ENCODE data around the gene STRIP1. TPM values are rescaled to one million over a fixed set of nuclear protein-coding genes. Genes with fewer than 3 reads are reported as not detected.

STRIP1 gene
- total RNA-seq, 4 donors from 2014 or later: 43.0 to 71.0 (median 57.6) TPM

GRCh38 chr1:110064576-110065337 lies 30.3 kb downstream of the STRIP1 start:
- no peak overlapping the region for H3K27ac ChIP-seq
- peaks cover 4% of the 10 kb centered on the region for H3K36me3 ChIP-seq
- H3K27me3 ChIP-seq: peaks cover 40% of the 10 kb centered on the region
- WGBS: 88% methylated on average over 17 of the region's 18 CpGs
- no peak for DNase-seq (ENCODE audit: low spot score in 2 of 2)
- no peak overlapping the region for H3K4me3 ChIP-seq
- H3K9me3 ChIP-seq: no peaks in the 10 kb centered on the region
- peaks cover 24% of the 10 kb centered on the region for H3K4me1 ChIP-seq
- TF ChIP-seq CTCF (IDR thresholded peaks at IDR 0.05) (no peak), POLR2AphosphoS5 (IDR thresholded peaks at IDR 0.05) (no peak), EP300 (IDR thresholded peaks at IDR 0.05) (no peak), POLR2A (IDR thresholded peaks at IDR 0.05) (no peak)

GRCh38 chr1:110065841-110066240 lies 31.4 kb downstream of the STRIP1 start:
- Histone ChIP-seq H3K27me3 (peaks cover 51% of the 10 kb centered on the region), H3K27ac (no peak overlapping the region), H3K4me1 (peaks cover 34% of the 10 kb centered on the region), H3K36me3 (peaks cover 4% of the 10 kb centered on the region), H3K9me3 (no peaks in the 10 kb centered on the region), H3K4me3 (no peak overlapping the region)
- 77% methylated on average over 3 of the region's 5 CpGs for WGBS
- DNase-seq (ENCODE audit: low spot score in 2 of 2): no peak
- TF ChIP-seq EP300 (IDR thresholded peaks at IDR 0.05): no peak
- no peak for TF ChIP-seq CTCF (IDR thresholded peaks at IDR 0.05)

- Histone ChIP-seq H3K4me1 (peaks cover 34% of the 10 kb centered on the region), H3K27ac (no peak overlapping the region), H3K4me3 (no peak overlapping the region), H3K27me3 (peaks cover 68% of the 10 kb centered on the region), H3K9me3 (no peaks in the 10 kb centered on the region), H3K36me3 (no peaks in the 10 kb centered on the region)
- no peak for TF ChIP-seq CTCF (IDR thresholded peaks at IDR 0.05)
- no peak for TF ChIP-seq POLR2AphosphoS5 (IDR thresholded peaks at IDR 0.05)
- no peak for TF ChIP-seq EP300 (IDR thresholded peaks at IDR 0.05)
- no peak for TF ChIP-seq POLR2A (IDR thresholded peaks at IDR 0.05)
- DNase-seq (ENCODE audit: low spot score in 2 of 2): no peak
- 68% methylated on average over 11 of the region's 23 CpGs for whole genome bisulfite sequencing
Measured at GRCh38 chr1:110067479-110067892, 33.1 kb downstream of the STRIP1 start.

GRCh38 chr1:110067893-110068645 lies 33.6 kb downstream of the STRIP1 start:
- DNase-seq (ENCODE audit: low spot score in 2 of 2): no peak
- Histone ChIP-seq H3K4me3 (peak overlapping the region; percentile 23), H3K27ac (no peak overlapping the region), H3K36me3 (no peaks in the 10 kb centered on the region), H3K4me1 (peaks cover 34% of the 10 kb centered on the region), H3K9me3 (no peaks in the 10 kb centered on the region), H3K27me3 (peaks cover 72% of the 10 kb centered on the region)
- no peak for TF ChIP-seq POLR2AphosphoS5 (IDR thresholded peaks at IDR 0.05)
- TF ChIP-seq CTCF (IDR thresholded peaks at IDR 0.05): no peak
- no peak for TF ChIP-seq EP300 (IDR thresholded peaks at IDR 0.05)
- TF ChIP-seq POLR2A (IDR thresholded peaks at IDR 0.05): no peak
- WGBS: 29% methylated on average over 61 of the region's 68 CpGs
